ENCODE results near the gene RBM33. TPM values are rescaled to one million over a fixed set of nuclear protein-coding genes. Genes with fewer than 3 reads are reported as not detected.

The RBM33 gene
- total and polyA plus RNA-seq, 2 of the 4 experiments (the other 2 are of a cell fraction), result 7.3 to 10.8 TPM

GRCh38 chr7:155763691-155764437 is 119.4 kb downstream of the RBM33 start:
- Histone ChIP-seq H2BK5ac (ENCODE audit: low read depth, low read length, poor library complexity, severe bottlenecking) (no peak overlapping the region), H4K5ac (ENCODE audit: low read depth, low read length) (no peak overlapping the region), H3K56ac (ENCODE audit: extremely low read depth, insufficient read depth, low read length) (no peak overlapping the region), H3K4me2 (ENCODE audit: low read depth, low read length) (no peak overlapping the region), H4K8ac (ENCODE audit: low read depth in 2 of 2, low read length in 2 of 2) (no peak overlapping the region), H3K23ac (ENCODE audit: low read depth, low read length) (no peak overlapping the region), H4K91ac (ENCODE audit: insufficient read depth, low read depth, low read length) (no peak overlapping the region), H3K4me1 (ENCODE audit: control insufficient read depth, insufficient read depth, low read length) (peaks cover 2% of the 10 kb centered on the region; the same call in 1 of the 2 replicates), H2AK5ac (ENCODE audit: low read depth, low read length) (no peak overlapping the region), H3K4me3 (ENCODE audit: insufficient read depth, low read depth, low read length) (no peak overlapping the region), H3K9ac (ENCODE audit: low read depth, low read length) (no peak overlapping the region), H3K14ac (replicated peaks; ENCODE audit: low read depth, low read length) (no peak overlapping the region), H3K9me1 (ENCODE audit: insufficient read depth, low read length) (peaks cover 8% of the 10 kb centered on the region; the same call in 1 of the 2 replicates), H2BK15ac (ENCODE audit: low read depth, low read length) (no peak overlapping the region), H3K27ac (ENCODE audit: insufficient read depth, low read length) (no peak overlapping the region), H3K36me3 (ENCODE audit: control insufficient read depth, insufficient read depth, low read length) (peaks cover 36% of the 10 kb centered on the region), H3K79me1 (ENCODE audit: low read depth in 1 of 2, low read length in 2 of 2) (peaks cover 29 to 56% of the 10 kb centered on the region in 2 experiments), H3K4ac (ENCODE audit: low read depth, low read length) (no peak overlapping the region), H2AFZ (replicated peaks; ENCODE audit: low read length, poor library complexity) (no peak overlapping the region), H2BK20ac (ENCODE audit: low read depth, low read length) (no peak overlapping the region), H4K20me1 (ENCODE audit: insufficient read depth, low read length) (peaks cover 39% of the 10 kb centered on the region), H2AK9ac (replicated peaks; ENCODE audit: low read depth, low read length, poor library complexity) (no peak overlapping the region), H2BK120ac (ENCODE audit: low read depth, low read length) (no peak overlapping the region), H3K9me3 (ENCODE audit: control insufficient read depth, insufficient read depth, low read length) (no peaks in the 10 kb centered on the region), H3K27me3 (ENCODE audit: control insufficient read depth, insufficient read depth, low read length) (no peaks in the 10 kb centered on the region), H3K18ac (ENCODE audit: low read depth, low read length) (no peak overlapping the region)
- intact Hi-C loops (cut with micrococcal nuclease) (no loop called here), dilution Hi-C loops (cut with HindIII; ENCODE audit: low sequenced_read_pairs, unreplicated experiment) (no loop called here), in situ Hi-C loops (cut with MboI; ENCODE audit: low sequenced_read_pairs) (loop anchor here (25.0 kb wide), 1 partner anchor 377 kb away; no protein-coding TSS in a partner anchor)
- ATAC-seq (ENCODE audit: low read depth), result peak; percentile 53
- no TSS peak for BruUV-seq (replicated peaks)
- TF ChIP-seq, protein P1, sequence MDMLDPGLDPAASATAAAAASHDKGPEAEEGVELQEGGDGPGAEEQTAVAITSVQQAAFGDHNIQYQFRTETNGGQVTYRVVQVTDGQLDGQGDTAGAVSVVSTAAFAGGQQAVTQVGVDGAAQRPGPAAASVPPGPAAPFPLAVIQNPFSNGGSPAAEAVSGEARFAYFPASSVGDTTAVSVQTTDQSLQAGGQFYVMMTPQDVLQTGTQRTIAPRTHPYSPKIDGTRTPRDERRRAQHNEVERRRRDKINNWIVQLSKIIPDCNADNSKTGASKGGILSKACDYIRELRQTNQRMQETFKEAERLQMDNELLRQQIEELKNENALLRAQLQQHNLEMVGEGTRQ (IDR thresholded peaks at IDR 0.05; ENCODE audit: low read depth, low read length), result no peak
- TF ChIP-seq MXI1 (IDR thresholded peaks at IDR 0.05; ENCODE audit: borderline replicate concordance, low read depth, low read length), result peak; percentile 69; the same call in 1 of the 2 replicates
- ChIA-PET POLR2A (ENCODE audit: unreplicated experiment) (no interaction called here), CTCF (interaction anchor here (0.6 to 0.8 kb wide), 2 partner anchors 256 to 837 kb away, joined by 4 read pairs; no protein-coding TSS in a partner anchor)
- 64% methylated on average over 13 of the region's 27 CpGs; no CpG with 5 or more reads in 1 of the 2 experiments for WGBS, 2 experiments (ENCODE audit: extremely low coverage in 2 of 2, insufficient read length in 1 of 2)
- peak; percentile 77 for DNase-seq
